A549 treated with AZD2906 at 1 μM for 4 hours (cell line): ENCODE data around the gene UTP3. TPM values are rescaled to one million over a fixed set of nuclear protein-coding genes. Genes with fewer than 3 reads are reported as not detected.

Experiments
- total RNA-seq: library from RNA; stranded (reverse); fragments of 200-300 nt; extraction: Qiagen RNA extraction; gene quantifications from 5 replicates; pipeline ENCODE4 v1.2.3, GENCODE V29; 2022

Gene UTP3
- total RNA-seq = 31.6 to 40.9 TPM (median 34.0 TPM) in 5 replicates

DNA sequence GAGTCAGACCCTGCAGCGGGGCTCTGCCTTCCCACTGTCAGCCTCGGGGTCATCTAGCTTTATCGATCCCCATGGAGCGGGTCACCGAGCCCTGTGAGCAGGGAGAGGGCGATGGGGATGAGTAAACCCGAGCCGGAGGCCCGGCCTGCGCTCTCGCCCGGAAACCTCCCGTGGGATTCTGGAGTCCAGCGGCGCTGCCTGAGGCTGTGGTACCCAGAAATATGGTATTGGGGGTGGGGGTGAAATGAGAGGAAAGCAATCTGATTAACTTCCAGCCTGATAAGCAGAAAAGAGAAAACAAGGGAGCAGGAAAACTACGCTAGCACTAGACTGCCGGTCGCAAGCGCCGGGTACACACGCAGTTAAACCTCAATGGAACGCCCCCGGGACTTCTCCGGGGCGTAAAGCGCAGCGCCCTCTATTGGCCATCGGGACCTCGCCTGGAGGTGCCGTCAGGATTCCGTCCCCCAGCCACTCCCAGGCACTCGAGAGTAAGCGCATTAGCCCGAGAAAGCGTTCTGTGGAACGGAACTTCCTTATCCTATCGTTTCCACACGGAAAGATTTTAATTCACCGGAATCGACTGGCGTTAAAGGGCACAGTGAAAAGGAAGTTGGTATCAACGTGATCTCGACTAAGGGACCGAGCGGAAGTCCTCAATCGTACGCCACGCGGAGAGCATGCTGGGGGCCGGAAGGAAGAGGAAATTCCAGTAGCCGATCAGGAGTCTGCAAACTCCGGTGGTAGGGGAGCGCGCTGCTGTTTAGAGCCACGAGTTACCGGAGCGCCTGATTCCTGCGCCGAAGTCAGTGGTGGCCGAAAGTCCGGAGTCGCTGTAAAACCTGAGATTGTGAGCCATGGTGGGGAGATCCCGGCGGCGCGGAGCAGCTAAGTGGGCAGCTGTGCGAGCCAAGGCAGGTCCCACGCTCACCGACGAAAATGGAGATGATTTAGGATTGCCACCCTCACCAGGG is at the start of gene UTP3:
Gene UTP3 (plus strand): TSS at position 712 of the 974 bp plus-strand sequence. CDS start 146 bp downstream, at position 858.

DNA sequence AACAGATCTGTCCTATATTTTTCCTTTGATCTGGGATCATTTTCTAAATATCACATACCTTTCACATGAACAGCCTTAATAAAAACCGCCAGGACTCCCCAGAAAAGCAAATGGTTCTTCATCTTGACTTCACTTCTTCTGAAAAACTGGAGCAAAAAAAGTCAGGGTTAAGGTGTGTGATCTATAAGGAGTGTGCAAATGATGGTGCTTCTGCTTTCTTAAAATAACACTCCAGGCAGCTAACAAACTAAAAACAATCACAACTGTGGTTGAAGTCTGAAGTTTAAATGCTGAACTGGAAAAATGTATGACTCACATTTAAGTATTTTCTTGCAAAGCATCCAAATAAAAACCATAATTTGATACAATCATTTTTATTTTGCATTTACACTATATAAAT is 22.0 kb upstream of the UTP3 start, which contains the start of gene JCHAIN:
Gene JCHAIN (minus strand): TSS at position 140 of the 400 bp plus-strand sequence. CDS start 18 bp downstream, at position 122.

DNA sequence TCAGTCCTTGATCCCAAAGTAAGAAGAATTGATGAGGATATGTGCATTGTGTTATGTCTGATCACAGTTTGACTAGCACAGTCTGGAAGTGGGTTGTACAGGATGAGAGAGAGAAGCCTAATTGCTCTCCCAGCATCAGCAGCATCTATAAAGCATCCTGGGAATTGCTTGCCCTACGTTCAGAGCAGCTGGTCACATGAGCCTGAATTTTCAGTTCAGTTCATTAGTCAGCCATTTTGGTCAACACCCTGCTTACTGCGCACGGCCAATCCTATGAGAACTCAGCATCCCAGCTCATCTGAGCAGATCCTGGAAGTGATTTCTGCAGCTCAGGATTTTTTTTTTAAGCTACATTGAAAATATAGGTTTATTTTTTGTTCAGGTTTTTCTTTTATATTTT is 33.4 kb downstream of the UTP3 start, which contains the start of gene RUFY3:
Gene RUFY3 (plus strand): TSS at position 218 of the 400 bp plus-strand sequence. CDS start 610 bp downstream, outside the sequence.

Other genes starting within 250 kb of the UTP3 start
- gene MUC7, start 216.3 kb upstream of the UTP3 start, total RNA-seq = not detected in 5 replicates
- gene AMTN, start 170.0 kb upstream of the UTP3 start, total RNA-seq = 0.08 to 0.15 TPM in 2 of 5 replicates, not detected in the others
- gene AMBN, start 96.3 kb upstream of the UTP3 start, total RNA-seq = not detected in 5 replicates
- gene ENAM, start 59.8 kb upstream of the UTP3 start, total RNA-seq = 0.01 to 0.02 TPM in 2 of 5 replicates, not detected in the others
- 0.10 to 0.24 TPM (median 0.16 TPM) in 3 of 5 replicates, not detected in the others for gene JCHAIN, start 22.0 kb upstream of the UTP3 start, total RNA-seq
- 6.0 to 8.2 TPM (median 6.4 TPM) in 5 replicates for gene RUFY3, start 33.4 kb downstream of the UTP3 start, total RNA-seq
- 71.3 to 85.1 TPM (median 75.2 TPM) in 5 replicates for gene GRSF1, start 151.4 kb downstream of the UTP3 start, total RNA-seq
- 4.3 to 7.0 TPM (median 5.4 TPM) in 5 replicates for gene MOB1B, start 213.8 kb downstream of the UTP3 start, total RNA-seq